ENCODE measurements around the gene SNX32. TPM values are rescaled to one million over a fixed set of nuclear protein-coding genes. Genes with fewer than 3 reads are reported as not detected.

Gene SNX32
- total and polyA plus RNA-seq, 2 of the 13 experiments (the other 11 are each of a cell fraction or from before 2014, with no cell fraction given) = 0.09 to 0.34 TPM

DNA sequence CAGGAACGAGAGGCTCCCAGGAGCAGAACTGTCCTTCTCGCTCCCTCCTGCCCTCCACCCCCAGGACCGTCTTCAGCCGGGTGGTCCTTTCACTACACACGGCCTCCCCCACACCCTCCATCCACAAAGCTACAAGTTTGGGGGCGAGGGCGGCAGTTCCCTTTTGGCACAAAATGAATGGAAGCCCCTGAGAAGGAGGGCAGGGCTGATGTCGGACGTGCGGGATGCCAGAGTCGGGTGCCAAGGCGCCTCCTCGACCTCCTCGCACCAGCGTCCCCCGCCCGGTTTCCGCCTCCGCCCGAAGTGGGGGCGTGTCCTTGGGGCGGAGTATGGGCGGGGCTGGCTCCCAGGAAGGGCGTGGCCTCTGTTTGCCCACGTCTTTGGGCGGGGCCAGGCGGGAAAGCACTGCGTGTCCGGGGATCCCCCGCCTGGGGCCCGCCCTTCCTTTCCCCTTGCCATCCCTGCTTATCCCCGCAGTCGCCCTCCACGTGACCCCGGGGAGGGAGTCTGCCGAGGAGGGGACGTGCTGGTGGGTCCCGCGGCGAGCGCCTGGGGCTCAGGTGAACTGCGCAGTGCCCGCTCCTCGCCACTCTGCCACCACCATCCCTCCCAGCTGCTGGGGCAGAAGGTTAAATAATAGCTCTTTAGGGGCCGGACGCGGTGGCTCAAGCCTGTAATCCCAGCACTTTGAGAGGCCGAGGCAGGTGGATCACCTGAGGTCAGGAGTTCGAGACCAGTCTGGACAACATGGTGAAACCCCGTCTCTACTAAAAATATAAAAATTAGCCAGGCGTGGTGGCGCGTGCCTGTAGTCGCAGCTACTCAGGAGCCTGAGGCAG is 39.8 kb downstream of the SNX32 start (continued):
- no peak for TF ChIP-seq HNF4G (IDR thresholded peaks at IDR 0.05; ENCODE audit: borderline replicate concordance, low read depth, low read length)
- TF ChIP-seq HNF4G (CRISPR knock-in tag; IDR thresholded peaks at IDR 0.05; ENCODE audit: borderline replicate concordance, low read depth) = no peak
- TF ChIP-seq CBX5 (CRISPR knock-in tag; IDR thresholded peaks at IDR 0.05; ENCODE audit: borderline replicate concordance) = no peak
- TF ChIP-seq, protein P1, sequence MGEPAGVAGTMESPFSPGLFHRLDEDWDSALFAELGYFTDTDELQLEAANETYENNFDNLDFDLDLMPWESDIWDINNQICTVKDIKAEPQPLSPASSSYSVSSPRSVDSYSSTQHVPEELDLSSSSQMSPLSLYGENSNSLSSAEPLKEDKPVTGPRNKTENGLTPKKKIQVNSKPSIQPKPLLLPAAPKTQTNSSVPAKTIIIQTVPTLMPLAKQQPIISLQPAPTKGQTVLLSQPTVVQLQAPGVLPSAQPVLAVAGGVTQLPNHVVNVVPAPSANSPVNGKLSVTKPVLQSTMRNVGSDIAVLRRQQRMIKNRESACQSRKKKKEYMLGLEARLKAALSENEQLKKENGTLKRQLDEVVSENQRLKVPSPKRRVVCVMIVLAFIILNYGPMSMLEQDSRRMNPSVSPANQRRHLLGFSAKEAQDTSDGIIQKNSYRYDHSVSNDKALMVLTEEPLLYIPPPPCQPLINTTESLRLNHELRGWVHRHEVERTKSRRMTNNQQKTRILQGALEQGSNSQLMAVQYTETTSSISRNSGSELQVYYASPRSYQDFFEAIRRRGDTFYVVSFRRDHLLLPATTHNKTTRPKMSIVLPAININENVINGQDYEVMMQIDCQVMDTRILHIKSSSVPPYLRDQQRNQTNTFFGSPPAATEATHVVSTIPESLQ (CRISPR knock-in tag; conservative IDR thresholded peaks at IDR 0.05) = no peak
- TF ChIP-seq MEF2D (CRISPR knock-in tag; IDR thresholded peaks at IDR 0.05) = peak; percentile 57; the same call in 1 of the 2 replicates
- TF ChIP-seq, protein P2, sequence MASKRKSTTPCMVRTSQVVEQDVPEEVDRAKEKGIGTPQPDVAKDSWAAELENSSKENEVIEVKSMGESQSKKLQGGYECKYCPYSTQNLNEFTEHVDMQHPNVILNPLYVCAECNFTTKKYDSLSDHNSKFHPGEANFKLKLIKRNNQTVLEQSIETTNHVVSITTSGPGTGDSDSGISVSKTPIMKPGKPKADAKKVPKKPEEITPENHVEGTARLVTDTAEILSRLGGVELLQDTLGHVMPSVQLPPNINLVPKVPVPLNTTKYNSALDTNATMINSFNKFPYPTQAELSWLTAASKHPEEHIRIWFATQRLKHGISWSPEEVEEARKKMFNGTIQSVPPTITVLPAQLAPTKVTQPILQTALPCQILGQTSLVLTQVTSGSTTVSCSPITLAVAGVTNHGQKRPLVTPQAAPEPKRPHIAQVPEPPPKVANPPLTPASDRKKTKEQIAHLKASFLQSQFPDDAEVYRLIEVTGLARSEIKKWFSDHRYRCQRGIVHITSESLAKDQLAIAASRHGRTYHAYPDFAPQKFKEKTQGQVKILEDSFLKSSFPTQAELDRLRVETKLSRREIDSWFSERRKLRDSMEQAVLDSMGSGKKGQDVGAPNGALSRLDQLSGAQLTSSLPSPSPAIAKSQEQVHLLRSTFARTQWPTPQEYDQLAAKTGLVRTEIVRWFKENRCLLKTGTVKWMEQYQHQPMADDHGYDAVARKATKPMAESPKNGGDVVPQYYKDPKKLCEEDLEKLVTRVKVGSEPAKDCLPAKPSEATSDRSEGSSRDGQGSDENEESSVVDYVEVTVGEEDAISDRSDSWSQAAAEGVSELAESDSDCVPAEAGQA (IDR thresholded peaks at IDR 0.05; ENCODE audit: low read depth) = 0 out of 2 replicates have a peak, but pooled peaks have one; percentile 51
- TF ChIP-seq, protein P2 (CRISPR knock-in tag; IDR thresholded peaks at IDR 0.05; ENCODE audit: borderline replicate concordance) = no peak
- TF ChIP-seq DRAP1 (CRISPR knock-in tag; IDR thresholded peaks at IDR 0.05) = peak; percentile 73; the same call in 1 of the 2 replicates
- TF ChIP-seq KLF12 (CRISPR knock-in tag; IDR thresholded peaks at IDR 0.05; ENCODE audit: borderline replicate concordance) = peak; percentile 88; the same call in 1 of the 2 replicates
- TF ChIP-seq EHMT2 (IDR thresholded peaks at IDR 0.05; ENCODE audit: borderline replicate concordance, low read depth, low read length) = no peak
- TF ChIP-seq SMAD9 (CRISPR knock-in tag; IDR thresholded peaks at IDR 0.05) = no peak
- TF ChIP-seq HNRNPK (IDR thresholded peaks at IDR 0.05; ENCODE audit: low read depth, low read length, poor library complexity, severe bottlenecking) = peak; percentile 66
- TF ChIP-seq ZNF274 (CRISPR knock-in tag; IDR thresholded peaks at IDR 0.05) = 0 out of 2 replicates have a peak, but pooled peaks have one; percentile 56
- TF ChIP-seq NRL (CRISPR knock-in tag; IDR thresholded peaks at IDR 0.05; ENCODE audit: borderline replicate concordance) = peak; percentile 82
- TF ChIP-seq, protein P3, sequence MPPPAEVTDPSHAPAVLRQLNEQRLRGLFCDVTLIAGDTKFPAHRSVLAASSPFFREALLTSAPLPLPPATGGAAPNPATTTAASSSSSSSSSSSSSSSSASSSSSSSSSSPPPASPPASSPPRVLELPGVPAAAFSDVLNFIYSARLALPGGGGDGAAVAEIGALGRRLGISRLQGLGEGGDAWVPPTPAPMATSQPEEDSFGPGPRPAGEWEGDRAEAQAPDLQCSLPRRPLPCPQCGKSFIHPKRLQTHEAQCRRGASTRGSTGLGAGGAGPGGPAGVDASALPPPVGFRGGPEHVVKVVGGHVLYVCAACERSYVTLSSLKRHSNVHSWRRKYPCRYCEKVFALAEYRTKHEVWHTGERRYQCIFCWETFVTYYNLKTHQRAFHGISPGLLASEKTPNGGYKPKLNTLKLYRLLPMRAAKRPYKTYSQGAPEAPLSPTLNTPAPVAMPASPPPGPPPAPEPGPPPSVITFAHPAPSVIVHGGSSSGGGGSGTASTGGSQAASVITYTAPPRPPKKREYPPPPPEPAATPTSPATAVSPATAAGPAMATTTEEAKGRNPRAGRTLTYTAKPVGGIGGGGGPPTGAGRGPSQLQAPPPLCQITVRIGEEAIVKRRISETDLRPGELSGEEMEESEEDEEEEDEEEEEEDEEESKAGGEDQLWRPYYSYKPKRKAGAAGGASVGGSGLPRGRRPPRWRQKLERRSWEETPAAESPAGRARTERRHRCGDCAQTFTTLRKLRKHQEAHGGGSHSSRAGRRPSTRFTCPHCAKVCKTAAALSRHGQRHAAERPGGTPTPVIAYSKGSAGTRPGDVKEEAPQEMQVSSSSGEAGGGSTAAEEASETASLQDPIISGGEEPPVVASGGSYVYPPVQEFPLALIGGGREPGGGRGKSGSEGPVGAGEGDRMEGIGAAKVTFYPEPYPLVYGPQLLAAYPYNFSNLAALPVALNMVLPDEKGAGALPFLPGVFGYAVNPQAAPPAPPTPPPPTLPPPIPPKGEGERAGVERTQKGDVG (CRISPR knock-in tag; IDR thresholded peaks at IDR 0.05; ENCODE audit: borderline replicate concordance) = peak; percentile 53; the same call in 1 of the 2 replicates
- TF ChIP-seq CREM (IDR thresholded peaks at IDR 0.05) = peak; percentile 46
- TF ChIP-seq CREM (CRISPR knock-in tag; IDR thresholded peaks at IDR 0.05) = no peak
